GM18517 (cell line): ENCODE results near the gene CES2.
"Not testable (repeated sequence)": the region's sequence is repeated elsewhere in the genome, so short reads cannot be mapped to it uniquely, and the experiment has no call there.

Experiments
- ATAC-seq: cut with Tn5 transposase; IDR thresholded peaks from one replicate; pipeline ENCODE4 v1.9.1; 2021; ENCODE audit warnings: mild to moderate bottlenecking, moderate library complexity; ENCODE audit not compliant: unreplicated experiment

CES2 gene, protein sequence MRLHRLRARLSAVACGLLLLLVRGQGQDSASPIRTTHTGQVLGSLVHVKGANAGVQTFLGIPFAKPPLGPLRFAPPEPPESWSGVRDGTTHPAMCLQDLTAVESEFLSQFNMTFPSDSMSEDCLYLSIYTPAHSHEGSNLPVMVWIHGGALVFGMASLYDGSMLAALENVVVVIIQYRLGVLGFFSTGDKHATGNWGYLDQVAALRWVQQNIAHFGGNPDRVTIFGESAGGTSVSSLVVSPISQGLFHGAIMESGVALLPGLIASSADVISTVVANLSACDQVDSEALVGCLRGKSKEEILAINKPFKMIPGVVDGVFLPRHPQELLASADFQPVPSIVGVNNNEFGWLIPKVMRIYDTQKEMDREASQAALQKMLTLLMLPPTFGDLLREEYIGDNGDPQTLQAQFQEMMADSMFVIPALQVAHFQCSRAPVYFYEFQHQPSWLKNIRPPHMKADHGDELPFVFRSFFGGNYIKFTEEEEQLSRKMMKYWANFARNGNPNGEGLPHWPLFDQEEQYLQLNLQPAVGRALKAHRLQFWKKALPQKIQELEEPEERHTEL

GRCh38 chr16:66935314-66936011, at the start of gene CES2:
Gene CES2 (plus strand): TSS chr16:66935516. CDS start chr16:66935636, 120 bp downstream.
- no peak for ATAC-seq

DNA sequence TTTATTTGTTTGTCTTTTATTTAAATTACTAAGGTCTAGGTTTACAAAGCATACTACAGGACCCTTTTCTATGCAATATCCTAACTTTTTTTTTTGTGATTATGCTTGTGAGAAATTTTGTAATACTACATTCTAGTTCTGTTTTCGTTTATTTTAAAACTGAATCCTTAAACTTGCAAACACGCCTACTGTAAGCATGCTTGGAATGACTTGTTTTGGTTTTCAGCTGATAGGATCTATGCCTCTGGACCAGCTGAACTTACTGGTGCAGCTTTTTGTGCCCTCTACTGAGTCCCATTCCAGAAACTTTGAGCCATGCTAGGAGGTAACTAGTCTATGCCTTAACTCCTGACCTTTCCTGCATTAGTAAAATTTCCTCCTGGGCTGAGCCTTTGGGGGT, 49.0 kb upstream of the CES2 start:
- no peak for ATAC-seq

DNA sequence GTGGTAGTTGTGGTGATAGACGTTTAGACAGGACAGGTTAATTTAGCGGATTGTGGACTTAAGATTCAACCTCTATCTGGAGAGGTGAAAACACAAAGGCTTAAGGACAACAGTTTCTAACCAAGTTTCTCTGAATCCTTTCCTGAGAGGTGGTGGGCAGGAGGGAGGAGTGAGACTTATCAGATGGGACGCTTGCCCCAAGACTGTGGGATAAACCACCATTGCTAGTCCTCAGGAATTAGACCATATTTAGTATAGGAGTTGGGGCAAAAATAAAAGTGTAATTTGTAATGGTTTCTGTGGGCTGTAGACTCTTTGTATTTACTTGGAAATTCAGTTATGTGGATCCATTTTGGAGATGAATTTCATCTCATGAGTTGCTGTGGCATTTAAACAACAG, 48.4 kb upstream of the CES2 start:
- ATAC-seq = no peak

DNA sequence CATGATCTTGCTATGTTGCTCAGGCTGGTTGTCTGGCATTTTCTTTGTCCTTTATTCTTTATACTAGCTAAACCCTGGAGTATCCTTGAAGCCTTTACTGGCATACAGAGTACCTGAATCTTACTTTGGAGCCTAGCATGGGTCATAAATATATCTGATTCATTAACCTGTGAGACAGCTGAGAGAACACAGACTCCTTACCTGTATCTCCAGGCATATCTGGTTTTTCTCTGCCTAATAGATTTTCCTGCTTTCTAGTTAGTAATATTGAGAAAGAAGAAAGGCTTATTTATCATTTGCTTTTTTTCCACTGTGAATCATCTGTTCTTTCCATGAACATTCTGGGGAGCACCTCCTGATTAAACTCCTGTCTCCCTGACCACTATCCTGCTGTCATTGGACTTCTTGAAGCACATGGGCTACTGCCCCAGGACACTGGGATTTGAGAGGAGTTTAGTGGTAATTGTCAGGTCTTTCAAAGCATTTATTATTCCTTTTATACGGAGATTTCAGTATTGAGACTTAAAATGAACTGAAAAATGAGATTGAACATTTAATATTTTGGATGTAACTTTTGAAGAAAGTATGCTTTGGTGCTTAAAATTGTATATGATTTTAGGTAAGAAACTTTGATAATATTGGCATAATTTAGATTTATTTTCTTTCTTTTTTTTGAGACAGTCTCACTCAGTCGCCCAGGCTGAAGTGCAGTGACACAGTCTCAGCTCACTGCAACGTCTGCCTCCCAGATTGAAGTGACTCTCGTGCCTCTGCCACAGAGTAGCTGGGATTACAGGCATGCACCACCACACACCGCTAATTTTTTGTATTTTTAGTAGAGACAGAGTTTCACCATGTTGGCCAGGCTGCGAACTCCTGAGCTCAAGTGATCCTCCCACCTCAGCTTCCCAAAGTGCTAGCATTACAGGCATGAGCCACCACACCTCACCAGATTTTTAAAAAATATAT, 46.4 kb upstream of the CES2 start:
- no peak for ATAC-seq

DNA sequence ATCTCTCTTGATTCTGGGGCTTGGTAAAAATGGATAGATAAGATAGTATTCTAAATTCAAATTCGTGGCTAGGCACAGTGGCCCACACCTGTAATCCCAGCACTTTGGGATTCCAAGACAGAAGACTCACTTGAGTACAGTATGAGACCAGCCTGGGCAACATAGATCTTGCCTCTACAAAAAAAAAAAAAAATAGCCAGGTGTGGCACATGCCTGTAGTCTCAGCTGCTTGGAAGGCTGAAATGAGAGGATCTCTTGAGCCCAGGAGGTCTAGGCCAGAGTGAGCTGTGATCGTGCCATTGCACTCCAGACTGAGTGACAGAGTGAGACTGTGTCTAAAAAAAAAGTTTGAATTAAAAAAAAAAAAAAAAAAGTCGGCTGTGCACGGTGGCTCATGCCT, 45.7 kb upstream of the CES2 start:
- no peak for ATAC-seq

DNA sequence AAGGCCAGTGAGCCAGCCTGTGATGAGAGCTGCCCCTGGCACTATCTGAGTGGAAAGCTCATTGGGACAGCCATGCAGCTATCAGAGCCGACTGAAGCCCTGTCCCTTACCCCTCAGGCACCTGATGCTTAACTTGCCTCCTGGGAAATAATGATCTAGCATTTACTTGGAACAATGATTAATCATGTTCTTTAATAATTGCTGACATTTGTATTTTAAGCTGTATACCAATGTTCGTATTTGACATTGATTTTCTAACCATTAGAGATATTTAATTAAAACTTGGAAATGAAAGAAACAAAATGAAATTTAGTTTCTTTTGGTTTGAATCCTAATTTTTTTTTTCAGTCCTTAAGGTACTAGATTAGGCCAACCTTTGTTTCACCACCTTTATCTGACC, 44.5 kb upstream of the CES2 start:
- ATAC-seq = no peak

- ATAC-seq = no peak
These were observed 44.0 kb upstream of the CES2 start for GRCh38 chr16:66891360-66891759.

- ATAC-seq = no peak
These were observed 43.5 kb upstream of the CES2 start for GRCh38 chr16:66891797-66892196.

DNA sequence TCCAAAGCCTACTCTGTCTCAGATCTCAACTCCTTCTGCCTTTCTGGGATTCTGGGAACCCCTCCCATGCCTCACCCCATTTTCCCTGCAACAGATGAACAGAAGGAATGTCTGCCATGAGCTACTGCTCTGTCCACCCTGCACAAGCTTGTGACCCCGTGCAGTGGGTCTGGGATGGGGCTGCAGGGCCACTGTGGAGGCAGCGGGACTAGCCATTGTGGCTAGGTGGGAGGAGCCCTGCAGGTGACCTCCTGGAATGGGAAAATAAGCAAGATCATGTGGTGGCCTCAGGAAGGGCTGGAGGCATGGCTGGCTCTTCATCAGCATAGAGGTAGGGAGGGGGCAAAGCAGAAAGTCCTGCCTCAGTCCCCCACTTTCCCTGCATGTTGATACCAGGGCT, 41.3 kb upstream of the CES2 start:
- no peak for ATAC-seq

GRCh38 chr16:66894948-66895688, 40.2 kb upstream of the CES2 start:
- ATAC-seq = no peak

DNA sequence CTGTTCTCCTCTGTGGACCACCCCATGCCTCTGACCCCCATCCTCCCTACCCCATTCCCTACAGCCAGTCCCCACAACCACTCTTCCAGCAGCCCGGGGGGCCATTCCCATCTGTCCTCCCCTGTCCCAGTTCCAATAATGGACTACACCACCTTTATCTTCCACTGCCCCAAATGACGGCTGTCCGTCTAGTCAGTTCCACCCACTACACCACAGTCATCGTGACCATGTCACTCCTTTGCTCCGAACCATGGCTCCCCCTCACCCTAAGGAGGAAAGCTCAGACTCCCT, 39.7 kb upstream of the CES2 start:
- no peak for ATAC-seq

GRCh38 chr16:66895999-66896398, 39.3 kb upstream of the CES2 start:
- ATAC-seq = no peak

DNA sequence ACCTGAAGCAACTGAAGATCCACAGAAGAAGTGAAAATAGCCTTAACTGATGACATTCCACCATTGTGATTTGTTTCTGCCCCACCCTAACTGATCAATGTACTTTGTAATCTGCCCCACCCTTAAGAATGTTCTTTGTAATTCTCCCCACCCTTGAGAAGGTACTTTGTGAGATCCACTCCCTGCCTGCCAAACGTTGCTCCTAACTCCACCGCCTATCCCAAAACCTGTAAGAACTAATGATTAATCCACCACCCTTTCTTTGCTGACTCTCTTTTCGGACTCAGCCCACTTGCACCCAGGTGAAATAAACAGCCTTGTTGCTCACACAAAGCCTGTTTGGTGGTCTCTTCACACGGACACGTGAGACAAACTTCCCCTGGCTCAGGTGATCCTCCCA, 38.6 kb upstream of the CES2 start:
- not testable (repeated sequence) for ATAC-seq

GRCh38 chr16:66898207-66898606, 37.1 kb upstream of the CES2 start:
- no peak for ATAC-seq

DNA sequence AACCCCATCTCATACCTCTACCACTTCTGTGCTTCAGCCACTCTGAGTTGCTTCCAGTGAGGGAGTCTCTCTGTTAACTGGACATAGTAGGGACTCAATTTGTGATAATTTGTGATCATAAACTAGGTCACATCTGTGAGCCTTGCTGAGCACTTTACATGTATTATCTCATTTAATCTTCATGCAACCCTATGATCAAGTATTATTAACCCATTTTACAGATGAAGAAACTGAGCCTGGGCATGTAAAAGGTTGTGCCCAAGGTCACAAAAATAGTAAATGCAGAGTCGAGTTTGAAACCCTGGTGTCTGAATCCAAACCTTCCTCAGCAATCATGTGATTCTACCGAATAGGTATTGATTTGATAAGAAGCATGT, 36.4 kb upstream of the CES2 start:
- no peak for ATAC-seq

GRCh38 chr16:66899310-66899944, 35.9 kb upstream of the CES2 start:
- no peak for ATAC-seq

DNA sequence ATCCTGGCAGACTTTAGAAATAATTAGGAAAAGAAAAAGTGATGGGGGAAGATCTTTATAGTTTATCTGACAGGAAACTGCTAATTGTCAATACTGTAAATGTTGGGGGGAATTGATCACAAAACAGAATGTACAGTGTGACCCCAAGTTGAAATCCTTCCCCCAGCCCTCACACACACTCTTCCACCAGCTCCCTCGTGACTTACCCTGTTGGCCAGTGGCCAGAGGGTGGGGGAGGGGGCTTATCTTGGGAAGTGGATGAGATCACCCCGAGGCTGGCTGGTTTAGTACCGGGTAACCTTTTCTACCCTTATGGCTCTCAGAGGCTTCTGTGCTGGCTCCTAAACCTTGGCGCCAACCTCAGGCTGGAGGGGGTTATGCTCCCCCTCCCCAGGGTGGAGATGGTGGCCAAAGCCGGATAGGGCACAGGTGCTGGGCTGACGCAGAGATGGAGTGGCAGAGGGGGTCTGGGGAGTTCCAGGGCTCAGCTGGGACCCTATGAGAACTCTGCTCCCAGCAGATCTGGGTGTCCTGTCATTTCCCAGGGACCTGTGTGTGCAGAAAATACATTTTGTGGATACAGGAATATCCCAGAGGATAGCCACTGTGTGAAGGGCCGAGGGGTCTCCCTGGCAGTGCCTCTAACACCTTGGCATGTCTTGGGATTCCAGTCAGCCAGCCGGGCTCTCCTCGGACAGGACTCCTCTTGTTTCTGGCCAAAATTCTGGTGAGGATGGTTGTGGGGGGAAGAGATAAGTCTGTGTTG, 35.2 kb upstream of the CES2 start:
- ATAC-seq = no peak

DNA sequence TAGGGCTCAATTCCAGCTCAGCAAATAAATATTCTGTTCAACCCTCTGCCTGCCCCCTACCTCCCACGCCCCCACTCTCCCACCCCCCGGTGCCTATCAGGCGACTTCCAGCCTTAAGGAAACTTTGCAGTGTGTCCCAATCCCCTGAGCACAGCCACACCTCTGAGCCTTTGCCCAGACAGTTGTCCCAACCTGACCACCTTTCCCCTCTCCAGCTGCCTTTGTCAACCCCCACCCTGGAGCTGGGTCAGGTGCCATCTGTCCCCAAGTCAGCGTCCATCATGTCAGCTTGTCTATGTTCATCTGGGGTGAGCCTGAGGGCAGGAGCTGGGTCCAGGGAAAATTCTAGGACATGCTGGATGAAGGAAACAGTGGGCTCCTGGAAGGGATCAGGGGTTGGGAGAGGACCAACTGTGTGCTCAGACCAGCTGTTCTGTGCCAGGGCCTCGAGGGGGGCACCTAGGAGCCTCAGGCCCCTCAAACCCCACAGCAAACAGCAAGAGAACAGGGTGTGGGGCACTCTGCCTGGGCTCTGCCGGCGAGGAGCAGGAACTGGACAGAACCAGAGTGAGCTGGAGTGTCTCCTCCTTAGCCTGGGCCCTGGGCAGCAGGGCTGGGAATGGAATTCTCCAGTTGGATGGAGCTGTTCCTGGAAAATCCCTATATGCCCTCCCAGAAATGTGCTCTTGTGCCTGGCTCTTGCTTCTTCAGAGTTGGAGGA, 34.4 kb upstream of the CES2 start:
- ATAC-seq = no peak

DNA sequence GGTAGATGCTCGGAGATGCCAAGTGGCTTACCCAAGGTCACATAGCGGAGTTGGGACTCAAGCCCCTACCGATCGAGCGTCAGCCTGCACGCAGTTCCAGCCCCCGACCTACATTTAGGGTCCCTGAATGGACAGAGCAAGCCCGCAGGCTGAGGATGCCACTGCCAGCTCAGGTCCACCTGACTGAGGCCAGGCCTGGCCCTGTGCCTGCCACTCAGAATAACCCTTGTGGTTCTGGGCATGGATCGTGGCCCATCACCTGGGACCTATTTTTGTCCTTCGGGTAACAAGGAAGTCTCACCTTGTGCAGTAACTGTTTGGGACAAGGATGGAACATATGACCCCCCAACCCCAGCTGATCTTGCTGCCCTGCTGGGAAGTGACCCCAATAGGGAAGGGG, 33.7 kb upstream of the CES2 start:
- ATAC-seq = no peak
